Kidney (tissue), 14 donors: ENCODE data around the gene GABRB1. TPM values are rescaled to one million over a fixed set of nuclear protein-coding genes. Genes with fewer than 3 reads are reported as not detected.

ENCODE experiments used
- DNase-seq, 5 donors: peaks; one replicate each; pipeline ENCODE4 v3.0.0-alpha.2; 2013 to 2020
- FAIRE-seq: peaks from 2 replicates; lab custom pipeline; 2012; peaks lifted over from hg19 to GRCh38; lab: Jason Lieb, UNC
- H3K27ac ChIP-seq, 2 donors: one replicate each; pipeline ENCODE4 v1.7.0; 2013; ENCODE audit warnings: low read depth in 2 of 2, low read length in 2 of 2, inconsistent platforms in 1 of 2
- H3K27me3 ChIP-seq: one replicate; pipeline ENCODE4 v1.7.1; 2013; ENCODE audit warnings: low read length, inconsistent platforms; ENCODE audit not compliant: control insufficient read depth, insufficient read depth
- H3K36me3 ChIP-seq, 3 donors: one replicate each; pipeline versions ENCODE4 v1.7.0 to v1.7.1; 2013; ENCODE audit warnings: low read length in 3 of 3, control low read depth in 1 of 3, inconsistent platforms in 1 of 3; ENCODE audit not compliant: insufficient read depth in 3 of 3, control insufficient read depth in 2 of 3
- H3K4me1 ChIP-seq, 3 donors: one replicate each; pipeline versions ENCODE4 v1.7.0 to v1.7.1; 2013; ENCODE audit warnings: low read length in 3 of 3, inconsistent platforms in 1 of 3, low read depth in 1 of 3; ENCODE audit not compliant: control insufficient read depth in 2 of 3, insufficient read depth in 2 of 3
- H3K4me3 ChIP-seq, 3 donors: one replicate each; pipeline versions ENCODE4 v1.7.0 to v1.8.1; 2013; ENCODE audit warnings: low read length in 3 of 3, control low read depth in 1 of 3, inconsistent platforms in 1 of 3
- H3K9ac ChIP-seq, 3 donors: one replicate each; pipeline versions ENCODE4 v1.7.0 to v1.7.1; 2013; ENCODE audit warnings: low read length in 3 of 3, control low read depth in 1 of 3, inconsistent platforms in 1 of 3
- H3K9me3 ChIP-seq, 3 donors: one replicate each; pipeline versions ENCODE4 v1.7.0 to v1.7.1; 2013; ENCODE audit warnings: low read length in 3 of 3, control low read depth in 1 of 3, inconsistent platforms in 1 of 3; ENCODE audit not compliant: control insufficient read depth in 2 of 3, insufficient read depth in 1 of 3
- intact Hi-C: fragments of 100-400 bp; cut with DNase I; formaldehyde crosslinking; loops from one replicate; pipeline ENCODE4 v1.11.1; 2022
- polyA plus RNA-seq: library from polyadenylated mRNA; stranded (reverse); fragments of 350-450 nt; fragmentation: Illumina TruSeq; extraction: RNeasy Lipid Tissue Mini Kit (QIAGEN cat#74804); gene quantifications from one replicate; pipeline ENCODE4 v1.2.3, GENCODE V29; 2014; ENCODE audit warnings: low read depth, low replicate concordance; ENCODE audit not compliant: insufficient read depth
- total RNA-seq: library from RNA; stranded (reverse); fragmentation: NEBNext Ultra II Directional; extraction: Animal tissue kit (Norgen Biotek cat#: 25700); gene quantifications from one replicate; pipeline ENCODE4 v1.2.1, GENCODE V29; 2021
- TF ChIP-seq, protein P1 (sequence below): IDR thresholded peaks from 3 replicates; pipeline ENCODE4 v1.5.1; 2012; ENCODE audit warnings: mild to moderate bottlenecking, moderate library complexity, borderline replicate concordance; ENCODE audit not compliant: insufficient read depth; ENCODE audit errors: extremely low read depth
- donor health status: control.
- donor health status: control.
- donor health status: control.
- donor health status: control.
- donor health status: control.
- donor health status: DM: yes; HTN: yes; CAD: no.
- donor health status: Normal renal cell carcinoma (clear cell type).

Gene GABRB1
- total and polyA plus RNA-seq, 2 donors from 2014 or later, result 0.79 to 0.82 TPM

DNA sequence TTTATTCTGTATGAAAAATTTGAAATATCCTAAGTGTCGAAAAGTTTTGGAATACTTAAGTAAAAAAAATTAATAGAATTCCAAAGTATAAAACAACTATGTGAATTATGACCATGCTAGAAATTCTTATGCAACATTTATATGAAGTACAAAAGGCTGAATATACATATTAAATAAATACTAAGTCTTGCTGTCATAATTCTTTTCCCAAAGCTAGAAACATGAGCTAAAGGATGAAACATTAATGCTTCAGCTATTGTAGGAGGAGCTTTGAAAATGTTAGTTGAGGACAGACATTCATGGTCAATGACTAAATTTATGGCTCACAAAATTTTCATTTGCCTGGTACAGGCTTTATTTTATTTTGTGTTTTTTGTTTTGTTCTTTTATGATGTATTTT is 207.3 kb downstream of the GABRB1 start:
- no peak for DNase-seq
- Histone ChIP-seq H3K9ac (no peak overlapping the region), H3K27me3 (no peaks in the 10 kb centered on the region), H3K27ac (no peak overlapping the region), H3K4me3 (no peak overlapping the region), H3K4me1 (no peaks in the 10 kb centered on the region), H3K36me3 (no peaks in the 10 kb centered on the region), H3K9me3 (no peaks in the 10 kb centered on the region)
- FAIRE-seq, result no peak
- TF ChIP-seq, protein P1, sequence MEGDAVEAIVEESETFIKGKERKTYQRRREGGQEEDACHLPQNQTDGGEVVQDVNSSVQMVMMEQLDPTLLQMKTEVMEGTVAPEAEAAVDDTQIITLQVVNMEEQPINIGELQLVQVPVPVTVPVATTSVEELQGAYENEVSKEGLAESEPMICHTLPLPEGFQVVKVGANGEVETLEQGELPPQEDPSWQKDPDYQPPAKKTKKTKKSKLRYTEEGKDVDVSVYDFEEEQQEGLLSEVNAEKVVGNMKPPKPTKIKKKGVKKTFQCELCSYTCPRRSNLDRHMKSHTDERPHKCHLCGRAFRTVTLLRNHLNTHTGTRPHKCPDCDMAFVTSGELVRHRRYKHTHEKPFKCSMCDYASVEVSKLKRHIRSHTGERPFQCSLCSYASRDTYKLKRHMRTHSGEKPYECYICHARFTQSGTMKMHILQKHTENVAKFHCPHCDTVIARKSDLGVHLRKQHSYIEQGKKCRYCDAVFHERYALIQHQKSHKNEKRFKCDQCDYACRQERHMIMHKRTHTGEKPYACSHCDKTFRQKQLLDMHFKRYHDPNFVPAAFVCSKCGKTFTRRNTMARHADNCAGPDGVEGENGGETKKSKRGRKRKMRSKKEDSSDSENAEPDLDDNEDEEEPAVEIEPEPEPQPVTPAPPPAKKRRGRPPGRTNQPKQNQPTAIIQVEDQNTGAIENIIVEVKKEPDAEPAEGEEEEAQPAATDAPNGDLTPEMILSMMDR, result no peak
- intact Hi-C loops, result no loop called here

DNA sequence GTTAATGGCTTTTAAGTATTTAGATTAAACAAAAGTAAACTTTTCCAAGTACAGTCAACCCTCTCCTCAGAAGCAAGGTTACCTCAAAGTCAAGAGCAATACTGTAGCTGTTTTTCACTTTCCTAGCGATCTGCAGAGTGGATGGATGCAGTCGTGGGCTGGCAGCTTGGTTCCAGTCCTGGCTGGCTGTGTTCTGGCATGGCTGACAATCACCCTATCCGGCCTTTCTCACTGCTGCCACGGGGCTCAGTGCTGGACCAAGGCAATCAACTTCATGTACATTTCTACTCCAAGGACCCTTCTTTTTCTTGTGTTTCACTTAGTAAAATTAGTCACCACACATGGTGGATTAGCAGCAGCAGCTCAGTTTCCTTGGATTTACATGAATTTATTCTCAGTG is 208.3 kb downstream of the GABRB1 start:
- no peak overlapping the region for H3K27ac ChIP-seq
- FAIRE-seq (no peak), DNase-seq (peak in 1 of 5 donors; percentile 7)
- H3K4me1 ChIP-seq, result no peaks in the 10 kb centered on the region
- H3K4me3 ChIP-seq, result no peak overlapping the region
- TF ChIP-seq, protein P1, result no peak
- intact Hi-C loops, result no loop called here
- H3K9me3 ChIP-seq, result no peaks in the 10 kb centered on the region
- no peaks in the 10 kb centered on the region for H3K27me3 ChIP-seq
- H3K36me3 ChIP-seq, result no peaks in the 10 kb centered on the region
- no peak overlapping the region for H3K9ac ChIP-seq

DNA sequence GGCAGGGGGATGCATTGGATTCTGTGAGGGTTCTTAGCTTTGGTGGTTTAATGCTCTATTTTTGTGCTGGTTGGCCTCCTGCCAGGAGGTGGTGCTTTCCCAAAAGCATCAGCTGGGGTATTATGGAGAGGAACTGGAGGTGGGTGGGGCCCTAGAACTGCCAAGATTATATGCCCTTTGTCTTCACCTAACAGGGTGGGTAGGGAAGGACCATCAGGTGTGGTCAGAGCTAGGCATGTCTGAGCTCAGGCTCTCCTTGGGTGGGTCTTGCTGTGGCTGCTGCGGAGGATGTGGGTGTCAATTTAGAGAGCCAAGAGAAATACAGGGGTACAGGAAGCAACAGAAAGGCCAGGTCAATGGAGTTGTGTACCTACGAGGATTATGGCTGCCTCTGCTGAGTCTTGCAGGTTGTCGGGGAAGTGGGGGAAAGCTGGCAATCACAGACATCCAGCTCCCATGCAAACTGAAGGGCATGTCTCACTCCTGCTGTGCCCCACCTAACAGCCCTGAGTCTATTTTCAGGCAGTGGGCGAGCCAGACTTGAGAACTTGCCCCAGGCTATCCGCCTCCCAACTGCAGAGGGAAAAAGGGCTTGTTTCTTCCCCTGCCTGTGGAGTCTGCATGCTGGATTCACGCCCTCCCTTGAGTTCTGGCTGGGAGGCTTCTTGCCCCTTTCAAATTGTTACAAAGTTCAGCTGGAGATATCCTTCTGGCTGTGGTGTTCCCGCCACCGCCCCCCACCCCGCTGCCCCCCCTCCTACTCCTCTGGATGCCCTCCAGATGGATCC is 220.2 kb downstream of the GABRB1 start:
- intact Hi-C loops, result no loop called here
- H3K27me3 ChIP-seq, result no peaks in the 10 kb centered on the region

More for the DNA sequence above, 220.2 kb downstream of the GABRB1 start:
- no peaks in the 10 kb centered on the region for H3K9me3 ChIP-seq
- no peaks in the 10 kb centered on the region for H3K4me1 ChIP-seq
- TF ChIP-seq, protein P1, result no peak
- H3K27ac ChIP-seq, result no peak overlapping the region
- no peak overlapping the region for H3K4me3 ChIP-seq
- no peaks in the 10 kb centered on the region for H3K36me3 ChIP-seq
- DNase-seq (no peak), FAIRE-seq (no peak)
- no peak overlapping the region for H3K9ac ChIP-seq
